GM20431 (cell line): ENCODE data around the gene THOC5.

Experiments
- in situ Hi-C: fragments of 300-500 bp; cut with MseI, MboI; formaldehyde crosslinking; loops from one replicate; pipeline ENCODE4 v1.15.0; 2020; ENCODE audit warnings: low sequenced_read_pairs; ENCODE audit not compliant: unreplicated experiment

Gene THOC5

GRCh38 chr22:29479417-29480261 is 73.9 kb downstream of the THOC5 start, which contains the start of gene NEFH:
NEFH (plus strand) TSS chr22:29480218; CDS start chr22:29480263, 45 bp downstream.
- in situ Hi-C loops = no loop called here

GRCh38 chr22:29478326-29479276 is 75.0 kb downstream of the THOC5 start:
- in situ Hi-C loops = no loop called here

GRCh38 chr22:29477723-29478318 is 75.7 kb downstream of the THOC5 start:
- in situ Hi-C loops = no loop called here

GRCh38 chr22:29476116-29476515 is 77.4 kb downstream of the THOC5 start:
- in situ Hi-C loops = no loop called here

DNA sequence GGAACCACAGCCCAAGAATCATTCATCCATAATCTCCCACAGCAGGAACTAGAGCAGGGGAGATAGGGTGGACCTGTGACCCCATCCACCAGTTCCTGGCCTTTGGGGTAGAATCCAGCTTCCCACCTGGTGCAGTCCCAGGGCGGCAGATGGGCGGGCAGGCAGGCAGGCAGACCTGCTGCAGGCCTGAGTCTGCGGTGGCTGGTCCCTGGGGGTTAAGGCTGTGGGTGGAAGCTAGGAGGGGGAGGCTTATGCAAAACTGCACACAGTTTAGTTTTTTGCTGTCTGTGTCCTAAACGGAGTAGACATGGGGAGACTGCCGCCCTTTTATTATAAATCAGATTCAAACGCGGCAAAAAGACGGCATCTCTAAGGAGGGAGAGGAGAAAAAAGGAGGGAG is 78.0 kb downstream of the THOC5 start:
- in situ Hi-C loops = no loop called here

DNA sequence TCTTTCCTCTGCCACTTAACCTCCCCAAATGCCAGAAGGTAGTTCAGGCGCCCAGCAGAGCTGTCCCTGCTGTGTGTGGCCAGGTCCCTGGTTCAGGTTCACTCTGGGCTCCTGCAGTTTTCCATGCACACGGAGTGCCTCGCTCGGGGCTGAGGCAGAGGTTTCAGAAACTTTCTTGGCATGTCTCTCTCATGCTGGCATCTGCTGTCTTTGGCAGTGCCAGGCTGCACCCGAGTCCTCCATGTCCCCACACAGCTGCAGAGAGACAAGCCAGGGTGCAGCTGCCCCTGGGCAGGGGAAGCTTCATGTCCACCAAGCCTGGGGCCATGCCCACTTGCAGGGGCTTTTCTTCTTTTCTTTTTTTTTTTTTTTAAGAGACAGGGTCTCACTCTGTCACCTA is 80.6 kb downstream of the THOC5 start:
- in situ Hi-C loops = no loop called here

- in situ Hi-C loops = no loop called here
Observed at GRCh38 chr22:29470159-29470855, 83.2 kb downstream of the THOC5 start.

DNA sequence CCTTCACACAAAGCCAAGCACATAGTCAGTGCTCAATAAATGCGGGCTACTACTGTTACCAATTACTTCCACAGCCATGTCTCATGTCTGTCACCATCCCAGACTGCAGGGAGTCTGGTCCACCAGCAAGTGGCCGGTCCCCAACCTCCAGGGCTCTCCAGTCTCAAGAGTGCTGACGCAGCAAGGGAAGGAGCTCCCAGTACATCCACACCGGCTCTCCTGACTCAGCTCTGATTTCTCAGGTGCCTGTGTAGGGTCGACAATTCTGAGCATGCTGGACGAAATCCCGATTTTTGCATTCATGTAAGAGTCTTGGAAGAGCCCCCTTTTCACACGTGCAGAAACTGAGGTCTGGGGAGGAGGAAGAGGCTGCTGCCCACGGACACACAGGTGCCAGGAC is 83.8 kb downstream of the THOC5 start:
- in situ Hi-C loops = no loop called here

DNA sequence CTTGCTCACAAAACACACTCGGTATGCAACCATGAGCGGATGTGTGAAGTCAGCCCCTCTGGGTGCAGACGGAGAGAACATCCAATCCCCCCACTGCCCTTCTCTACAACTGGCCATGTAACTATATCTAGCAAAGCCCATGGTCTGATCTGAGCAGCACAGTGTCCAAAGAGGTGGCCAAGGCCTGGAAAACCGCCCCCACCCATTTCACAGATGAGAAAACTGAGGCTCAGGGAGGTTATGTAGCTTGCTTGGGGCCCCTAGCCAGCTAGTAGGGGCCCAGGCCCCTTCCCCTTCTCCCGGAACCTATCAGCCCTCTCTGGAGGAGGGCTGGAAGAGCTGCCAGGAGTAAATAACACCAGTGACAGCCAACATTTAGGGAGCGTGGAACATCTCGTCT is 89.0 kb downstream of the THOC5 start:
- in situ Hi-C loops = no loop called here

GRCh38 chr22:29463629-29464028 is 89.9 kb downstream of the THOC5 start:
- in situ Hi-C loops = no loop called here

- in situ Hi-C loops = no loop called here
Observed at GRCh38 chr22:29461263-29461662, 92.3 kb downstream of the THOC5 start.

- in situ Hi-C loops = no loop called here
Observed at GRCh38 chr22:29459773-29460172, 93.8 kb downstream of the THOC5 start.

GRCh38 chr22:29458551-29458950 is 95.0 kb downstream of the THOC5 start:
- in situ Hi-C loops = no loop called here

DNA sequence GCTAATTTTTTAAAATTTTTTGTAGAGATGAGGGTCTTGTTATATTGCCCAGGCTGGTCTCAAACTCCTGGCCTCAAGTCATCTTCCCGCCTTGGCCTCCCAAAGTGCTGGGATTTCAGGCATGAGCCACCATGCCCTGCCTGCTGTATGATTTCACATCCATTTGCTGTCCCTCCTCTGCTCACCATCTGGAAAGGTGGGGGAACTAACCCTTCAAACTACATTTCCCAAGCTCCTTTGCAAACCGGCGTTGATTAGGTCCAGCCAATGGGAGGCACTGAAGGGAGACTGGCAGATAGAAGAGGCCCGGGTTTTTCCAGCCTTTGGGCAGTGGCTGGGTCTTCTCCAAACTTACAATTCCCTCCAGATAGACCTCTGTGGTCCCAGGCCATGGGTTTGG is 95.8 kb downstream of the THOC5 start:
- in situ Hi-C loops = no loop called here

GRCh38 chr22:29456211-29456671 is 97.3 kb downstream of the THOC5 start:
- in situ Hi-C loops = no loop called here
